ENCODE measurements around the gene SLC9A8.

DNA sequence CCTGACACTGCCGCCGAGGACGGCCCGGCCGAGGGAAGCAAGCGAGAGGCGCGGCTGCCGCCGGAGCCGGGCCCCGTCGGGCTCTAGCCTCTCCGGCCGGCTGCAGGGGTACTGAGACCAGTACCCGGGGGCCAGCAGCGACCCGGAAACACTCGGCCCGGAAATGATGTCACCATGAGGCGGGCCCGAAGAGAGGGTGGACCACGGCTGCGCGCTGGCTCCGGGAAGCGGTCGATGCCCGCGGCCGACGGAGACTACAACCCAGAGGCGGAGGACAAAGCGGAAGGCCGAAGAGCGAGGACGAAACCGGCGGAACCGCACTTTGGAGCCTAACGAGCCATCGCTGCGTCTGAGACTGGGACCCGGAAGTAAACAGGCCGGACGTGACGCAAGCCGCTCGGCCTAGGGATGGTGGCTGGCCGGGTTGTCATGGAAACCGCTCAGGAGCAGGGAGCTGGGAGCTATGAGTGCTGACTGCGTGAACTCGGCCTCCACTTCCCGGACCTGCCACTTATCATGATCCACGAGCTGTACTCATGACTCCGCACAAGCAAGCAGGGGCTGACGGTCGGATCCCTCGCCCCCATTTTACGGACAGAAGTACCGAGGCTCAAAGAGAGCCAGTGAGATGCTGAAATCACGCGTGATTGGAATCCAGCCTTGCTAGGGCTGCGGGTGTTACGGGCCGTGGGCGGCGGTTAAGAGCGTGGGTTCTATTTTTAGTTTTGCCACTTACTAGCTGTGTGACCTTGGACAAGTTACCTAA, 102.9 kb downstream of the SLC9A8 start, which contains the start of gene SPATA2:
- TF ChIP-seq GATA2 (IDR thresholded peaks at IDR 0.05; ENCODE audit: low read depth, low read length) = no peak; the same call in 1 of the 2 replicates
- TF ChIP-seq GATA3 (IDR thresholded peaks at IDR 0.05; ENCODE audit: low read depth, low read length) = no peak

Data from SH-SY5Y (cell line).